GM12891 (cell line): ENCODE data around the gene AHNAK2.
A peak's percentile ranks its signal among the peaks of the same experiment; 100 is the strongest.

Experiments used
- DNase-seq: peaks from one replicate; pipeline ENCODE4 v3.0.0; 2011; ENCODE audit warnings: low spot score; ENCODE audit not compliant: insufficient read length
- FAIRE-seq: peaks from 2 replicates; lab custom pipeline; 2011; peaks lifted over from hg19 to GRCh38; lab: Jason Lieb, UNC
- PAX5 ChIP-seq: IDR thresholded peaks from 2 replicates; pipeline ENCODE4 v1.6.1; 2011; ENCODE audit warnings: low read length, moderate library complexity, mild to moderate bottlenecking; ENCODE audit not compliant: insufficient read depth, severe bottlenecking
- POLR2A ChIP-seq: IDR thresholded peaks from 2 replicates; pipeline ENCODE4 v1.6.1; 2011; ENCODE audit warnings: low read depth, low read length, control low read depth
- POLR2AphosphoS5 ChIP-seq: IDR thresholded peaks from 2 replicates; pipeline ENCODE4 v1.6.1; 2011; ENCODE audit warnings: low read depth, low read length, control low read depth
- POU2F2 ChIP-seq: IDR thresholded peaks from 2 replicates; pipeline ENCODE4 v1.6.1; 2011; ENCODE audit warnings: low read depth, mild to moderate bottlenecking, control low read depth, low read length, moderate library complexity
- SPI1 ChIP-seq: IDR thresholded peaks from 2 replicates; pipeline ENCODE4 v1.6.1; 2011; ENCODE audit warnings: low read depth, low read length, control low read depth
- TAF1 ChIP-seq: IDR thresholded peaks from 2 replicates; pipeline ENCODE4 v1.6.1; 2011; ENCODE audit warnings: low read depth, low read length, control low read depth

The AHNAK2 gene

GRCh38 chr14:104968541-104969401 is 9.4 kb downstream of the AHNAK2 start:
- TF ChIP-seq TAF1 (no peak), POU2F2 (no peak), PAX5 (no peak), SPI1 (no peak), POLR2AphosphoS5 (no peak), POLR2A (no peak)

GRCh38 chr14:104968153-104968527 is 10.0 kb downstream of the AHNAK2 start:
- TF ChIP-seq POU2F2 (no peak), SPI1 (no peak), POLR2AphosphoS5 (no peak), POLR2A (no peak), TAF1 (no peak), PAX5 (no peak)
- DNase-seq (no peak), FAIRE-seq (no peak)

More at GRCh38 chr14:104968541-104969401, 9.4 kb downstream of the AHNAK2 start:
- FAIRE-seq (peak; percentile 52), DNase-seq (no peak)

- no peak for FAIRE-seq
- no peak for DNase-seq
- no peak for TF ChIP-seq POU2F2
Measured at GRCh38 chr14:104967386-104968152, 10.6 kb downstream of the AHNAK2 start.

- TF ChIP-seq PAX5 (no peak), POLR2A (no peak), TAF1 (no peak), SPI1 (no peak), POLR2AphosphoS5 (no peak), POU2F2 (no peak)
- no peak for FAIRE-seq
Measured at GRCh38 chr14:104966981-104967385, 11.2 kb downstream of the AHNAK2 start.

GRCh38 chr14:104966261-104966865 is 11.8 kb downstream of the AHNAK2 start:
- FAIRE-seq (no peak), DNase-seq (no peak)
- no peak for TF ChIP-seq TAF1
- TF ChIP-seq PAX5: no peak
- no peak for TF ChIP-seq POLR2AphosphoS5
- no peak for TF ChIP-seq POLR2A
- no peak for TF ChIP-seq SPI1
- TF ChIP-seq POU2F2: no peak

More at GRCh38 chr14:104966981-104967385, 11.2 kb downstream of the AHNAK2 start:
- DNase-seq: no peak

- FAIRE-seq (no peak), DNase-seq (no peak)
- no peak for TF ChIP-seq SPI1
- no peak for TF ChIP-seq PAX5
Measured at GRCh38 chr14:104965561-104966231, 12.5 kb downstream of the AHNAK2 start.

- TF ChIP-seq POLR2A: no peak
- no peak for TF ChIP-seq POLR2AphosphoS5
- TF ChIP-seq TAF1: no peak
- TF ChIP-seq POU2F2: no peak
- TF ChIP-seq PAX5: no peak
- TF ChIP-seq SPI1: no peak
- FAIRE-seq (no peak), DNase-seq (no peak)
Measured at GRCh38 chr14:104964546-104964945, 13.6 kb downstream of the AHNAK2 start.

GRCh38 chr14:104957146-104958113 is 20.7 kb downstream of the AHNAK2 start:
- TF ChIP-seq POLR2A (no peak), POU2F2 (no peak), TAF1 (no peak), PAX5 (no peak), SPI1 (no peak), POLR2AphosphoS5 (no peak)
- FAIRE-seq (no peak), DNase-seq (no peak)
